GM12878 (cell line): ENCODE results near the gene FBXO8. TPM values are rescaled to one million over a fixed set of nuclear protein-coding genes. Genes with fewer than 3 reads are reported as not detected.

Source experiments
- ATAC-seq: fragments of 200-7000 bp; cut with Tn5 transposase; 3 replicates; pipeline ENCODE4 v1.9.1; 2020; ENCODE audit warnings: mild to moderate bottlenecking, moderate library complexity
- BruUV-seq: library from RNA; stranded (reverse); fragments of 400-500 nt; replicated peaks from 2 replicates; lab custom pipeline; 2021; lab: Mats Ljungman, UMichigan
- CTCF ChIA-PET: fragments of 300-600 bp; sonication (Branson Sonifier 250); formaldehyde crosslinking; extraction: SDS; loops from one replicate; lab custom pipeline; 2021; ENCODE audit warnings: inconsistent platforms; lab: Yijun Ruan, JAX
- POLR2A ChIA-PET: fragments of 350-600 bp; formaldehyde crosslinking; extraction: SDS; loops from one replicate; lab custom pipeline; 2021; ENCODE audit warnings: inconsistent platforms; lab: Charles Lee
- RAD21 ChIA-PET: fragments of 300-600 bp; sonication (Branson Sonifier 250); formaldehyde crosslinking; loops from one replicate; lab custom pipeline; 2023; ENCODE audit warnings: antibody characterized with exemption; ENCODE audit not compliant: unreplicated experiment; lab: Charles Lee
- SMC1A ChIA-PET: fragments of 300-600 bp; sonication (Branson Sonifier 250); formaldehyde crosslinking; loops from one replicate; lab custom pipeline; 2023; ENCODE audit not compliant: unreplicated experiment, uncharacterized antibody; lab: Charles Lee
- DNase-seq: peaks from one replicate; pipeline ENCODE4 v3.0.0-alpha.2; 2011; ENCODE audit warnings: low read depth, low spot score
- FAIRE-seq: peaks from 3 replicates; lab custom pipeline; 2011; peaks lifted over from hg19 to GRCh38; lab: Jason Lieb, UNC
- H2AFZ ChIP-seq: 2 replicates; pipeline ENCODE4 v1.6.0; 2011; ENCODE audit warnings: low read depth, low read length, control low read depth; ENCODE audit not compliant: control insufficient read depth
- H3K27ac ChIP-seq: 2 replicates; pipeline ENCODE4 v1.5.1; 2011; ENCODE audit warnings: control low read depth; ENCODE audit not compliant: control insufficient read depth, insufficient read depth
- H3K27me3 ChIP-seq, 2 experiments: replicated peaks in 1 of 2; 2 replicates each; pipeline versions ENCODE4 v1.6.0 to v1.6.1; 2011; ENCODE audit warnings: low read length in 1 of 2; ENCODE audit not compliant: control insufficient read depth in 2 of 2, insufficient read depth in 2 of 2
- H3K36me3 ChIP-seq, 2 experiments: 2 replicates each; pipeline ENCODE4 v1.5.1; 2011; ENCODE audit warnings: low read length in 1 of 2; ENCODE audit not compliant: control insufficient read depth in 2 of 2, insufficient read depth in 2 of 2
- H3K4me1 ChIP-seq: 2 replicates; pipeline ENCODE4 v1.6.1; 2011; ENCODE audit warnings: mild to moderate bottlenecking, low read length, moderate library complexity, mixed read lengths; ENCODE audit not compliant: control insufficient read depth, insufficient read depth
- H3K4me2 ChIP-seq: 2 replicates; pipeline ENCODE4 v1.6.0; 2011; ENCODE audit warnings: control low read depth; ENCODE audit not compliant: control insufficient read depth, insufficient read depth
- H3K4me3 ChIP-seq: fragments of 200-600 bp; sonication (generic); 2 replicates; pipeline ENCODE4 v1.5.1; 2016
- H3K79me2 ChIP-seq: 2 replicates; pipeline ENCODE4 v1.6.0; 2011; ENCODE audit warnings: low read length; ENCODE audit not compliant: control insufficient read depth, insufficient read depth
- H3K9ac ChIP-seq: 2 replicates; pipeline ENCODE4 v1.8.0; 2011; ENCODE audit warnings: low read length, control low read depth, mixed read lengths; ENCODE audit not compliant: control insufficient read depth, insufficient read depth
- H3K9me3 ChIP-seq: replicated peaks from 3 replicates; pipeline ENCODE4 v1.5.1; 2011; ENCODE audit warnings: mild to moderate bottlenecking, low read length; ENCODE audit not compliant: control insufficient read depth, insufficient read depth
- H4K20me1 ChIP-seq: 2 replicates; pipeline ENCODE4 v1.6.0; 2011; ENCODE audit not compliant: control insufficient read depth, insufficient read depth
- BACH1 ChIP-seq: fragments of 450-650 bp; IDR thresholded peaks from 2 replicates; pipeline ENCODE4 v1.6.1; 2017; ENCODE audit warnings: mild to moderate bottlenecking, borderline replicate concordance
- CBFB ChIP-seq: IDR thresholded peaks from 2 replicates; pipeline ENCODE4 v1.6.1; 2016; ENCODE audit warnings: antibody characterized with exemption, low read depth
- EED ChIP-seq: sonication (generic); IDR thresholded peaks from 2 replicates; pipeline ENCODE4 v1.6.1; 2016; ENCODE audit warnings: antibody characterized with exemption, low read depth
- EGR1 ChIP-seq, 2 experiments: IDR thresholded peaks; 1 replicate in 1 of 2; 2 replicates in 1 of 2; pipeline ENCODE4 v1.6.1; 2011 to 2012; ENCODE audit warnings: low read depth in 2 of 2, low read length in 2 of 2, borderline replicate concordance in 1 of 2, mild to moderate bottlenecking in 1 of 2, moderate library complexity in 1 of 2
- IKZF2 ChIP-seq, 2 experiments: fragments of 450-650 bp; IDR thresholded peaks; 2 replicates each; pipeline ENCODE4 v1.6.1; 2017; ENCODE audit warnings: mild to moderate bottlenecking in 2 of 2, moderate library complexity in 2 of 2
- NFYA ChIP-seq: IDR thresholded peaks from 2 replicates; pipeline ENCODE4 v1.6.1; 2011; ENCODE audit warnings: low read depth, mild to moderate bottlenecking, low read length, improper control_type of control experiment, borderline replicate concordance
- POU2F2 ChIP-seq: IDR thresholded peaks from 3 replicates; pipeline ENCODE4 v1.6.1; 2011; ENCODE audit warnings: low read depth, mild to moderate bottlenecking, low read length, borderline replicate concordance
- RB1 ChIP-seq: fragments of 450-650 bp; formaldehyde crosslinking; IDR thresholded peaks from 2 replicates; pipeline ENCODE4 v1.6.1; 2017; ENCODE audit warnings: mild to moderate bottlenecking, borderline replicate concordance
- STAT1 ChIP-seq: fragments of 450-650 bp; conservative IDR thresholded peaks from 2 replicates; pipeline ENCODE4 v1.6.1; 2014; ENCODE audit warnings: antibody characterized with exemption, mild to moderate bottlenecking
- USF1 ChIP-seq: IDR thresholded peaks from 2 replicates; pipeline ENCODE4 v1.6.1; 2011; ENCODE audit warnings: borderline replicate concordance, low read depth, mild to moderate bottlenecking, moderate library complexity, mixed read lengths, low read length; ENCODE audit not compliant: insufficient read depth; ENCODE audit errors: extremely low read length
- in situ Hi-C: fragments of 300-500 bp; cut with MboI; formaldehyde crosslinking; loops from 9 replicates; pipeline ENCODE4 v1.14.3; 2018; ENCODE audit warnings: mixed read lengths
- intact Hi-C: fragments of 100-400 bp; cut with micrococcal nuclease; formaldehyde crosslinking; loops from one replicate; pipeline ENCODE4 v1.14.2; 2022; ENCODE audit not compliant: unreplicated experiment
- polyA plus RNA-seq, 11 experiments: library from polyadenylated mRNA; depleted of rRNA in 4 of 11; unstranded in 6 of 11; stranded (reverse) in 5 of 11; fragments of >200 nt; fragmentation: Nextera tagmentation in 4 of 11; fragmentation: Illumina TruSeq in 1 of 11; extraction: Ambion mirVana in 4 of 11; extraction: Trizol in 1 of 11; gene quantifications; 1 replicate in 1 of 11; 2 replicates in 10 of 11; pipeline versions ENCODE4 v1.2.1 to v1.2.3, GENCODE V29; 2011 to 2016; ENCODE audit warnings: inconsistent platforms in 2 of 11, missing spikeins in 2 of 11, low read depth in 1 of 11
- total RNA-seq, 4 experiments: library from RNA; depleted of rRNA in 3 of 4; stranded (reverse); fragments of >200 nt in 3 of 4; fragmentation: Illumina TruSeq in 1 of 4; extraction: Trizol in 1 of 4; gene quantifications; 2 replicates each; pipeline versions ENCODE4 v1.2.1 to v1.2.3, GENCODE V29; 2013 to 2021
- TF ChIP-seq, protein P1 (sequence below): fragments of 450-650 bp; formaldehyde crosslinking; IDR thresholded peaks from 2 replicates; pipeline ENCODE4 v1.5.0; 2022; ENCODE audit warnings: mild to moderate bottlenecking, missing genetic modification characterization
- TF ChIP-seq, protein P2 (sequence below): fragments of 150-350 bp; IDR thresholded peaks from 2 replicates; pipeline ENCODE4 v1.6.1; 2016; ENCODE audit warnings: low read depth, low read length

Gene FBXO8
- total and polyA plus RNA-seq, 10 of the 15 experiments (the other 5 are each of a cell fraction or from before 2014, with no cell fraction given): 11.3 to 38.1 (median 16.8) TPM

DNA sequence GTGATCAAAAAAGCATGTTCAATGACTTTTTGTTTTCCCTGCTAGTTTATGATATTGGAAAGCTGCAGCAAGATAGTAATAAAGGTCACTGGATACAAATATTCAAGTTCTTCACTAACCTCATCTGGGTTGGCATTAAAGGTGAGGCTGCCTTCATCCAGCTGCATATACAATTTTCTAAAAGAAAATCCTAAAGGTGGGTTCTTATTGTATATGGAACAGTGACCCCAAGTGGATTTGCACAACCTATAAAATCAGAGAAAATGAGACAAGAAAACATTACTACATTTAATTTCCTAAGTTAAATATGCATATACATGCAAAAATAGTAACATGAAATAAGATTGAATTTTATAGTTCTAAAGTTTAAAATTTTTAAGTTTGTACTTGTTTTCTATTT is 23.9 kb downstream of the FBXO8 start:
- Histone ChIP-seq H3K27ac (no peak overlapping the region), H3K4me2 (no peak overlapping the region), H2AFZ (no peak overlapping the region), H3K27me3 (no peaks in the 10 kb centered on the region), H3K4me3 (no peak overlapping the region), H3K4me1 (no peaks in the 10 kb centered on the region), H4K20me1 (no peaks in the 10 kb centered on the region), H3K9me3 (no peaks in the 10 kb centered on the region), H3K9ac (no peak overlapping the region), H3K79me2 (no peaks in the 10 kb centered on the region), H3K36me3 (peaks cover 0 to 3% of the 10 kb centered on the region in 2 experiments; a peak in 2 of 4 replicates)
- BruUV-seq: no TSS peak
- no peak for ATAC-seq
- TF ChIP-seq BACH1: no peak
- TF ChIP-seq EGR1 (IDR thresholded peaks at IDR 0.05; ENCODE audit: borderline replicate concordance in 1 of 2, low read depth in 2 of 2, low read length in 2 of 2): no peak
- no peak for TF ChIP-seq POU2F2
- no peak for TF ChIP-seq RB1
- TF ChIP-seq, protein P1, sequence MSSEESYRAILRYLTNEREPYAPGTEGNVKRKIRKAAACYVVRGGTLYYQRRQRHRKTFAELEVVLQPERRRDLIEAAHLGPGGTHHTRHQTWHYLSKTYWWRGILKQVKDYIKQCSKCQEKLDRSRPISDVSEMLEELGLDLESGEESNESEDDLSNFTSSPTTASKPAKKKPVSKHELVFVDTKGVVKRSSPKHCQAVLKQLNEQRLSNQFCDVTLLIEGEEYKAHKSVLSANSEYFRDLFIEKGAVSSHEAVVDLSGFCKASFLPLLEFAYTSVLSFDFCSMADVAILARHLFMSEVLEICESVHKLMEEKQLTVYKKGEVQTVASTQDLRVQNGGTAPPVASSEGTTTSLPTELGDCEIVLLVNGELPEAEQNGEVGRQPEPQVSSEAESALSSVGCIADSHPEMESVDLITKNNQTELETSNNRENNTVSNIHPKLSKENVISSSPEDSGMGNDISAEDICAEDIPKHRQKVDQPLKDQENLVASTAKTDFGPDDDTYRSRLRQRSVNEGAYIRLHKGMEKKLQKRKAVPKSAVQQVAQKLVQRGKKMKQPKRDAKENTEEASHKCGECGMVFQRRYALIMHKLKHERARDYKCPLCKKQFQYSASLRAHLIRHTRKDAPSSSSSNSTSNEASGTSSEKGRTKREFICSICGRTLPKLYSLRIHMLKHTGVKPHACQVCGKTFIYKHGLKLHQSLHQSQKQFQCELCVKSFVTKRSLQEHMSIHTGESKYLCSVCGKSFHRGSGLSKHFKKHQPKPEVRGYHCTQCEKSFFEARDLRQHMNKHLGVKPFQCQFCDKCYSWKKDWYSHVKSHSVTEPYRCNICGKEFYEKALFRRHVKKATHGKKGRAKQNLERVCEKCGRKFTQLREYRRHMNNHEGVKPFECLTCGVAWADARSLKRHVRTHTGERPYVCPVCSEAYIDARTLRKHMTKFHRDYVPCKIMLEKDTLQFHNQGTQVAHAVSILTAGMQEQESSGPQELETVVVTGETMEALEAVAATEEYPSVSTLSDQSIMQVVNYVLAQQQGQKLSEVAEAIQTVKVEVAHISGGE (CRISPR knock-in tag): no peak
- no peak for TF ChIP-seq NFYA
- no peak for TF ChIP-seq STAT1
- TF ChIP-seq, protein P2, sequence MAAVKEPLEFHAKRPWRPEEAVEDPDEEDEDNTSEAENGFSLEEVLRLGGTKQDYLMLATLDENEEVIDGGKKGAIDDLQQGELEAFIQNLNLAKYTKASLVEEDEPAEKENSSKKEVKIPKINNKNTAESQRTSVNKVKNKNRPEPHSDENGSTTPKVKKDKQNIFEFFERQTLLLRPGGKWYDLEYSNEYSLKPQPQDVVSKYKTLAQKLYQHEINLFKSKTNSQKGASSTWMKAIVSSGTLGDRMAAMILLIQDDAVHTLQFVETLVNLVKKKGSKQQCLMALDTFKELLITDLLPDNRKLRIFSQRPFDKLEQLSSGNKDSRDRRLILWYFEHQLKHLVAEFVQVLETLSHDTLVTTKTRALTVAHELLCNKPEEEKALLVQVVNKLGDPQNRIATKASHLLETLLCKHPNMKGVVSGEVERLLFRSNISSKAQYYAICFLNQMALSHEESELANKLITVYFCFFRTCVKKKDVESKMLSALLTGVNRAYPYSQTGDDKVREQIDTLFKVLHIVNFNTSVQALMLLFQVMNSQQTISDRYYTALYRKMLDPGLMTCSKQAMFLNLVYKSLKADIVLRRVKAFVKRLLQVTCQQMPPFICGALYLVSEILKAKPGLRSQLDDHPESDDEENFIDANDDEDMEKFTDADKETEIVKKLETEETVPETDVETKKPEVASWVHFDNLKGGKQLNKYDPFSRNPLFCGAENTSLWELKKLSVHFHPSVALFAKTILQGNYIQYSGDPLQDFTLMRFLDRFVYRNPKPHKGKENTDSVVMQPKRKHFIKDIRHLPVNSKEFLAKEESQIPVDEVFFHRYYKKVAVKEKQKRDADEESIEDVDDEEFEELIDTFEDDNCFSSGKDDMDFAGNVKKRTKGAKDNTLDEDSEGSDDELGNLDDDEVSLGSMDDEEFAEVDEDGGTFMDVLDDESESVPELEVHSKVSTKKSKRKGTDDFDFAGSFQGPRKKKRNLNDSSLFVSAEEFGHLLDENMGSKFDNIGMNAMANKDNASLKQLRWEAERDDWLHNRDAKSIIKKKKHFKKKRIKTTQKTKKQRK: no peak
- TF ChIP-seq IKZF2 (IDR thresholded peaks at IDR 0.05): no peak
- no peak for TF ChIP-seq CBFB
- TF ChIP-seq EED: no peak
- no peak for TF ChIP-seq USF1
- in situ Hi-C loops: no loop called here
- CTCF ChIA-PET: interaction anchor here (1.3 to 2.0 kb wide), 5 partner anchors 8 to 37 kb away, joined by 4 to 10 read pairs (median 6); no protein-coding TSS in a partner anchor
- POLR2A ChIA-PET: interaction anchor here (1.6 to 2.1 kb wide), 2 partner anchors 21 to 24 kb away, joined by 9 to 10 read pairs; partner anchors contain the start of genes CEP44 and FBXO8
- DNase-seq: no peak
- RAD21 ChIA-PET: interaction anchor here (0.9 to 2.5 kb wide), 4 partner anchors 11 to 24 kb away, joined by 3 to 9 read pairs (median 4); partner anchors contain the start of genes CEP44 and FBXO8
- no peak for FAIRE-seq
- SMC1A ChIA-PET: interaction anchor here (1.0 to 2.1 kb wide), 6 partner anchors 8 to 37 kb away, joined by 3 to 8 read pairs (median 4); partner anchors contain the start of genes CEP44 and FBXO8
- intact Hi-C loops: no loop called here
